ENCODE data around the gene GCLC. TPM values are rescaled to one million over a fixed set of nuclear protein-coding genes. Genes with fewer than 3 reads are reported as not detected.
A peak's percentile ranks its signal among the peaks of the same experiment; 100 is the strongest.
"Not testable (repeated sequence)": the region's sequence is repeated elsewhere in the genome, so short reads cannot be mapped to it uniquely, and the experiment has no call there.

GCLC gene
- total and polyA plus RNA-seq, 10 donors: 9.2 to 132 (median 60.4) TPM

- DNase-seq: no peak
- Histone ChIP-seq H3K27ac (no peak overlapping the region), H3K4me3 (no peak overlapping the region), H3K9me3 (peaks cover 0 to 19% (median 7%) of the 10 kb centered on the region in 8 donors), H3K27me3 (replicated peaks in 1 of 7) (no peaks in the 10 kb centered on the region), H3K4me1 (no peaks in the 10 kb centered on the region), H3K36me3 (no peaks in the 10 kb centered on the region)
- WGBS, 5 donors: 82 to 90% (median 86%) methylated on average over 2 of the region's 2 CpGs
- intact Hi-C loops (cut with DNase I; ENCODE audit: low total_unique reads): no loop called here
- no peak for TF ChIP-seq CTCF (IDR thresholded peaks at IDR 0.05 in 8 of 11, conservative IDR thresholded peaks at IDR 0.05 in 3 of 11)
- no peak for TF ChIP-seq POLR2A (IDR thresholded peaks at IDR 0.05)
- no peak for TF ChIP-seq POLR2AphosphoS5 (IDR thresholded peaks at IDR 0.05)
Observed at GRCh38 chr6:53564401-53565065, 19.6 kb upstream of the GCLC start.

GRCh38 chr6:53556986-53557715 lies 12.2 kb upstream of the GCLC start:
- Histone ChIP-seq H3K27ac (no peak overlapping the region), H3K27me3 (replicated peaks in 1 of 7) (no peaks in the 10 kb centered on the region), H3K9me3 (peaks cover 0 to 45% (median 23%) of the 10 kb centered on the region in 8 donors), H3K4me1 (no peaks in the 10 kb centered on the region), H3K36me3 (no peaks in the 10 kb centered on the region), H3K4me3 (no peak overlapping the region)
- TF ChIP-seq POLR2A (IDR thresholded peaks at IDR 0.05) (no peak), POLR2AphosphoS5 (IDR thresholded peaks at IDR 0.05) (no peak), CTCF (IDR thresholded peaks at IDR 0.05 in 8 of 11, conservative IDR thresholded peaks at IDR 0.05 in 3 of 11) (no peak)
- intact Hi-C loops (cut with DNase I; ENCODE audit: low total_unique reads): no loop called here
- no peak for DNase-seq
- WGBS, 5 donors: 85 to 98% (median 89%) methylated on average over 2 of the region's 2 CpGs

GRCh38 chr6:53553600-53553999 lies 8.7 kb upstream of the GCLC start:
- 81 to 87% (median 82%) methylated on average over 3 of the region's 3 CpGs for WGBS, 5 donors

GRCh38 chr6:53551681-53552080 lies 6.8 kb upstream of the GCLC start:
- H3K4me1 ChIP-seq: peaks cover 12 to 18% (median 14%) of the 10 kb centered on the region in 6 donors
- H3K4me3 ChIP-seq; H3K27me3 ChIP-seq (replicated peaks in 1 of 7); H3K36me3 ChIP-seq; intact Hi-C loops (cut with DNase I; ENCODE audit: low total_unique reads); H3K9me3 ChIP-seq; DNase-seq; H3K27ac ChIP-seq: not testable (repeated sequence)
- WGBS, 5 donors: 48 to 63% (median 58%) methylated on average over 7 of the region's 7 CpGs

More at GRCh38 chr6:53553600-53553999, 8.7 kb upstream of the GCLC start:
- H3K4me1 ChIP-seq; H3K27me3 ChIP-seq (replicated peaks in 1 of 7); intact Hi-C loops (cut with DNase I; ENCODE audit: low total_unique reads); DNase-seq; H3K27ac ChIP-seq; H3K36me3 ChIP-seq; H3K4me3 ChIP-seq: not testable (repeated sequence)
- peaks cover 0 to 18% (median 4%) of the 10 kb centered on the region in 8 donors for H3K9me3 ChIP-seq

- peak; percentile 99 for DNase-seq
- peak in 2 of 3 donors; percentile 17 to 18 for TF ChIP-seq POLR2A (IDR thresholded peaks at IDR 0.05)
- TF ChIP-seq POLR2AphosphoS5 (IDR thresholded peaks at IDR 0.05): peak; percentile 86 to 94 (median 92)
- TF ChIP-seq CTCF (IDR thresholded peaks at IDR 0.05 in 8 of 11, conservative IDR thresholded peaks at IDR 0.05 in 3 of 11): peak in 5 of 11 experiments; percentile 24 to 38 (median 33)
- H3K27ac ChIP-seq: peak overlapping the region; percentile 77 to 90 (median 85)
- H3K4me3 ChIP-seq: peak overlapping the region; percentile 45 to 74 (median 60)
- peaks cover 24 to 50% (median 36%) of the 10 kb centered on the region in 6 donors for H3K4me1 ChIP-seq
- intact Hi-C loops (cut with DNase I; ENCODE audit: low total_unique reads): no loop called here
- no peaks in the 10 kb centered on the region for H3K9me3 ChIP-seq
- WGBS, 5 donors: 1 to 3% (median 2%) methylated on average over 20 to 57 of the region's 57 CpGs
- H3K36me3 ChIP-seq: no peaks in the 10 kb centered on the region
- H3K27me3 ChIP-seq (replicated peaks in 1 of 7): no peaks in the 10 kb centered on the region
Observed at GRCh38 chr6:53547811-53548496, 3.1 kb upstream of the GCLC start.

All from spleen (tissue), 11 donors.